H9 (cell line): ENCODE measurements around the gene PDZD2. TPM values are rescaled to one million over a fixed set of nuclear protein-coding genes. Genes with fewer than 3 reads are reported as not detected.

ENCODE experiments used
- DNase-seq: peaks from one replicate; pipeline ENCODE4 v3.0.0-alpha.2; 2017
- H2AFZ ChIP-seq: one replicate; pipeline ENCODE4 v1.6.1; 2013; ENCODE audit warnings: mild to moderate bottlenecking, low read length, control low read depth, moderate library complexity
- H2AK5ac ChIP-seq: 2 replicates; pipeline ENCODE4 v1.6.1; 2013; ENCODE audit warnings: low read length, control low read depth, mixed read lengths; ENCODE audit not compliant: insufficient read length
- H2BK120ac ChIP-seq: one replicate; pipeline ENCODE4 v1.6.1; 2013; ENCODE audit warnings: low read depth, mild to moderate bottlenecking, low read length, control low read depth, inconsistent platforms; ENCODE audit not compliant: poor library complexity, severe bottlenecking
- H2BK12ac ChIP-seq: 2 replicates; pipeline ENCODE4 v1.6.1; 2013; ENCODE audit warnings: low read length, control low read depth, mixed read lengths, low read depth; ENCODE audit not compliant: insufficient read length
- H2BK15ac ChIP-seq: 2 replicates; pipeline ENCODE4 v1.6.1; 2013; ENCODE audit warnings: low read depth, low read length, control low read depth
- H2BK20ac ChIP-seq: one replicate; pipeline ENCODE4 v1.6.1; 2013; ENCODE audit warnings: low read depth, mild to moderate bottlenecking, low read length, control low read depth, inconsistent platforms; ENCODE audit not compliant: poor library complexity, severe bottlenecking
- H2BK5ac ChIP-seq: 2 replicates; pipeline ENCODE4 v1.6.1; 2013; ENCODE audit warnings: low read length, control low read depth, mixed read lengths; ENCODE audit not compliant: insufficient read length
- H3K14ac ChIP-seq: 2 replicates; pipeline ENCODE4 v1.6.1; 2013; ENCODE audit warnings: low read length, control low read depth; ENCODE audit not compliant: insufficient read depth
- H3K18ac ChIP-seq: 2 replicates; pipeline ENCODE4 v1.6.1; 2013; ENCODE audit warnings: low read depth, mild to moderate bottlenecking, mixed read lengths, low read length, control low read depth; ENCODE audit not compliant: insufficient read length
- H3K23ac ChIP-seq: 2 replicates; pipeline ENCODE4 v1.6.1; 2013; ENCODE audit warnings: low read length, control low read depth, mixed read lengths, low read depth; ENCODE audit not compliant: insufficient read length
- H3K23me2 ChIP-seq: 2 replicates; pipeline ENCODE4 v1.6.1; 2013; ENCODE audit warnings: low read depth, mild to moderate bottlenecking, mixed read lengths, low read length, control low read depth; ENCODE audit not compliant: insufficient read length, poor library complexity, severe bottlenecking
- H3K27ac ChIP-seq: 2 replicates; pipeline ENCODE4 v1.5.1; 2013; ENCODE audit warnings: low read length, control low read depth, mixed read lengths, low read depth; ENCODE audit not compliant: insufficient read length
- H3K27me3 ChIP-seq: 2 replicates; pipeline ENCODE4 v1.6.1; 2013; ENCODE audit warnings: low read length, control low read depth, inconsistent platforms; ENCODE audit not compliant: insufficient read depth
- H3K4ac ChIP-seq: 2 replicates; pipeline ENCODE4 v1.6.1; 2013; ENCODE audit warnings: low read depth, mild to moderate bottlenecking, control low read depth, inconsistent platforms, low read length, moderate library complexity
- H3K4me1 ChIP-seq: 2 replicates; pipeline ENCODE4 v1.6.1; 2013; ENCODE audit warnings: low read length, control low read depth, inconsistent platforms; ENCODE audit not compliant: insufficient read depth
- H3K4me2 ChIP-seq: 2 replicates; pipeline ENCODE4 v1.6.1; 2013; ENCODE audit warnings: low read length, control low read depth, mixed read lengths; ENCODE audit not compliant: insufficient read length, insufficient read depth
- H3K56ac ChIP-seq: 2 replicates; pipeline ENCODE4 v1.6.1; 2013; ENCODE audit warnings: low read depth, mild to moderate bottlenecking, mixed read lengths, low read length, control low read depth; ENCODE audit not compliant: insufficient read length
- H3K79me1 ChIP-seq: 2 replicates; pipeline ENCODE4 v1.6.1; 2013; ENCODE audit warnings: low read depth, mild to moderate bottlenecking, moderate library complexity, low read length, control low read depth, inconsistent platforms; ENCODE audit not compliant: insufficient read depth, poor library complexity, severe bottlenecking
- H3K79me2 ChIP-seq: 2 replicates; pipeline ENCODE4 v1.6.1; 2013; ENCODE audit warnings: low read length, control low read depth, inconsistent platforms; ENCODE audit not compliant: insufficient read depth
- H3K9ac ChIP-seq: 2 replicates; pipeline ENCODE4 v1.6.1; 2013; ENCODE audit warnings: low read length, control low read depth, mixed read lengths; ENCODE audit not compliant: insufficient read length; ENCODE audit errors: extremely low read depth
- H3K9me3 ChIP-seq: one replicate; pipeline ENCODE4 v1.6.1; 2013; ENCODE audit warnings: low read depth, low read length, inconsistent platforms; ENCODE audit not compliant: control insufficient read depth
- H3T11ph ChIP-seq: one replicate; pipeline ENCODE4 v1.6.1; 2013; ENCODE audit warnings: mild to moderate bottlenecking, low read length, control low read depth, inconsistent platforms
- H4K20me1 ChIP-seq: one replicate; pipeline ENCODE4 v1.6.1; 2013; ENCODE audit not compliant: control insufficient read depth, insufficient read length, insufficient read depth
- H4K5ac ChIP-seq: 2 replicates; pipeline ENCODE4 v1.6.1; 2013; ENCODE audit warnings: low read depth, mild to moderate bottlenecking, mixed read lengths, low read length, control low read depth; ENCODE audit not compliant: insufficient read length
- H4K8ac ChIP-seq: replicated peaks from 2 replicates; pipeline ENCODE4 v1.6.1; 2013; ENCODE audit warnings: low read length, control low read depth, mixed read lengths, low read depth; ENCODE audit not compliant: insufficient read length
- H4K91ac ChIP-seq: 2 replicates; pipeline ENCODE4 v1.6.1; 2013; ENCODE audit warnings: low read depth, mild to moderate bottlenecking, moderate library complexity, mixed read lengths, low read length, control low read depth; ENCODE audit not compliant: insufficient read length
- H3K27ac Mint-ChIP-seq, 3 experiments: 2 replicates in 2 of 3; 3 replicates in 1 of 3; pipeline ENCODE4 v1.8.0; 2020 to 2021; ENCODE audit warnings: mixed read lengths in 3 of 3, mild to moderate bottlenecking in 1 of 3, moderate library complexity in 1 of 3
- H3K27me3 Mint-ChIP-seq: 2 replicates; pipeline ENCODE4 v1.8.0; 2021; ENCODE audit warnings: low read depth, mild to moderate bottlenecking, moderate library complexity, mixed read lengths
- H3K36me3 Mint-ChIP-seq, 3 experiments: 2 replicates in 2 of 3; 3 replicates in 1 of 3; pipeline ENCODE4 v1.8.0; 2020 to 2021; ENCODE audit warnings: low read depth in 3 of 3, mixed read lengths in 3 of 3; ENCODE audit not compliant: insufficient read depth in 1 of 3
- H3K4me1 Mint-ChIP-seq, 2 experiments: 2 replicates each; pipeline ENCODE4 v1.8.0; 2020; ENCODE audit warnings: mixed read lengths in 2 of 2
- H3K4me3 Mint-ChIP-seq, 2 experiments: 2 replicates in 1 of 2; 3 replicates in 1 of 2; pipeline ENCODE4 v1.8.0; 2020 to 2021; ENCODE audit warnings: mild to moderate bottlenecking in 2 of 2, mixed read lengths in 2 of 2, moderate library complexity in 1 of 2
- H3K9me3 Mint-ChIP-seq, 2 experiments: 2 replicates in 1 of 2; 3 replicates in 1 of 2; pipeline ENCODE4 v1.8.0; 2020; ENCODE audit warnings: mild to moderate bottlenecking in 2 of 2, mixed read lengths in 2 of 2, moderate library complexity in 1 of 2
- CTCF ChIP-seq: fragments of 200-600 bp; sonication (generic); conservative IDR thresholded peaks from 3 replicates; pipeline ENCODE4 v1.8.0; 2021; ENCODE audit warnings: antibody characterized with exemption, mild to moderate bottlenecking
- WGBS: extraction: QIAGEN DNeasy Blood & Tissue Kit; methylation state at CpG from one replicate; pipeline ENCODE4 v1.1.7; 2013; ENCODE audit warnings: missing lambda C conversion rate, low lambda C conversion rate, mixed read lengths; ENCODE audit not compliant: insufficient read length; ENCODE audit errors: extremely low coverage; 5-methylcytosine and 5-hydroxymethylcytosine counted together
- total RNA-seq: library from RNA; stranded (reverse); gene quantifications from 2 replicates; pipeline ENCODE4 v1.2.1, GENCODE V29; 2021

PDZD2 gene
- total RNA-seq, 1 experiment from 2014 or later = 9.9 TPM

GRCh38 chr5:31866166-31866565 is 227.2 kb downstream of the PDZD2 start:
- H2BK20ac ChIP-seq = no peak overlapping the region
- H3K9ac ChIP-seq = no peak overlapping the region
- no peak overlapping the region for H4K8ac ChIP-seq
- H3T11ph ChIP-seq = no peak overlapping the region
- H2BK15ac ChIP-seq = no peak overlapping the region
- no peak overlapping the region for H2BK12ac ChIP-seq
- H3K4me1 ChIP-seq = no peaks in the 10 kb centered on the region; the same call in 1 of the 2 replicates
- no peak overlapping the region; a peak in 1 of 7 replicates for H3K27ac Mint-ChIP-seq
- H3K79me1 ChIP-seq = no peaks in the 10 kb centered on the region
- no peak overlapping the region for H3K4me3 Mint-ChIP-seq
- H2AK5ac ChIP-seq = no peak overlapping the region
- no peaks in the 10 kb centered on the region for H3K27me3 ChIP-seq
- H2BK120ac ChIP-seq = no peak overlapping the region
- DNase-seq = no peak
- H3K56ac ChIP-seq = no peak overlapping the region
- H3K14ac ChIP-seq = no peak overlapping the region
- H3K4me1 Mint-ChIP-seq = peaks cover 29 to 37% of the 10 kb centered on the region in 2 experiments
- H4K20me1 ChIP-seq = no peaks in the 10 kb centered on the region
- no peak overlapping the region for H3K23ac ChIP-seq
- no peaks in the 10 kb centered on the region for H3K9me3 Mint-ChIP-seq
- no peaks in the 10 kb centered on the region; a peak in 1 of 7 replicates for H3K36me3 Mint-ChIP-seq
- no peak overlapping the region for H3K4me2 ChIP-seq
- H2BK5ac ChIP-seq = no peak overlapping the region
- no peaks in the 10 kb centered on the region for H3K79me2 ChIP-seq
- no peak overlapping the region for H3K18ac ChIP-seq
- H3K4ac ChIP-seq = no peak overlapping the region
- H3K23me2 ChIP-seq = peaks cover 2% of the 10 kb centered on the region
- no peak overlapping the region for H4K91ac ChIP-seq
- H4K5ac ChIP-seq = no peak overlapping the region
- H3K9me3 ChIP-seq = no peaks in the 10 kb centered on the region
- no peak overlapping the region for H2AFZ ChIP-seq
- H3K27me3 Mint-ChIP-seq = no peaks in the 10 kb centered on the region
- WGBS = no CpG with 5 or more reads among the region's 10 CpGs
- no peak for TF ChIP-seq CTCF
- H3K27ac ChIP-seq = no peak overlapping the region
